Measurements from ENCODE around the gene TOPBP1. TPM values are rescaled to one million over a fixed set of nuclear protein-coding genes. Genes with fewer than 3 reads are reported as not detected.

Gene TOPBP1
- total and polyA plus RNA-seq, 2 experiments from 2014 or later = 15.8 to 42.2 TPM

GRCh38 chr3:133700351-133700750 lies 38.6 kb upstream of the TOPBP1 start:
- H3K9me3 Mint-ChIP-seq = peaks cover 10% of the 10 kb centered on the region; the same call in 2 of the 3 replicates
- no peak for DNase-seq (ENCODE audit: low spot score)
- no peaks in the 10 kb centered on the region; the same call in 1 of the 2 replicates for H3K9me2 ChIP-seq (ENCODE audit: insufficient read depth)

GRCh38 chr3:133699903-133700302 lies 38.2 kb upstream of the TOPBP1 start:
- no peaks in the 10 kb centered on the region for H3K4me1 ChIP-seq (ENCODE audit: insufficient read depth)
- no peaks in the 10 kb centered on the region for H3K36me3 ChIP-seq (ENCODE audit: insufficient read depth)
- no peaks in the 10 kb centered on the region for H3K27me3 ChIP-seq (ENCODE audit: insufficient read depth)
- Mint-ChIP-seq H3K4me3 (no peak overlapping the region), H3K27me3 (ENCODE audit: insufficient read depth, low read depth, poor library complexity) (no peaks in the 10 kb centered on the region), H3K36me3 (ENCODE audit: low read depth) (no peaks in the 10 kb centered on the region), H3K9me3 (peaks cover 10% of the 10 kb centered on the region; the same call in 2 of the 3 replicates), H3K4me1 (no peaks in the 10 kb centered on the region), H3K27ac (no peak overlapping the region)
- H3K27ac ChIP-seq (ENCODE audit: low read depth) = no peak overlapping the region
- H3F3A ChIP-seq (replicated peaks; ENCODE audit: low read depth) = no peaks in the 10 kb centered on the region
- H3K9me2 ChIP-seq (ENCODE audit: insufficient read depth) = no peaks in the 10 kb centered on the region; the same call in 1 of the 2 replicates
- no peak for DNase-seq (ENCODE audit: low spot score)
- no peaks in the 10 kb centered on the region for H4K20me1 ChIP-seq (replicated peaks; ENCODE audit: insufficient read depth)
- H3K4me3 ChIP-seq = no peak overlapping the region
- no peaks in the 10 kb centered on the region for H3K79me2 ChIP-seq (replicated peaks; ENCODE audit: insufficient read depth)
- ATAC-seq = no peak
- H3K4me2 ChIP-seq = no peak overlapping the region
- H2AFZ ChIP-seq = no peak overlapping the region
- TF ChIP-seq ETS1 (IDR thresholded peaks at IDR 0.05) = no peak
- no peak for TF ChIP-seq REST (IDR thresholded peaks at IDR 0.05; ENCODE audit: unreplicated experiment)
- TF ChIP-seq ZNF331 (CRISPR knock-in tag; IDR thresholded peaks at IDR 0.05; ENCODE audit: low read depth) = no peak
- no peak for TF ChIP-seq POLR2AphosphoS5 (IDR thresholded peaks at IDR 0.05; ENCODE audit: low read depth)
- no peak for TF ChIP-seq EZH2 (IDR thresholded peaks at IDR 0.05; ENCODE audit: low read depth, unreplicated experiment)
- no peak for TF ChIP-seq CREB1 (CRISPR knock-in tag; IDR thresholded peaks at IDR 0.05; ENCODE audit: low read depth)
- no peak for TF ChIP-seq JUNB (IDR thresholded peaks at IDR 0.05; ENCODE audit: unreplicated experiment)
- no peak for TF ChIP-seq CTCF (conservative IDR thresholded peaks at IDR 0.05; ENCODE audit: low read depth in 2 of 2)
- no peak for TF ChIP-seq ZNF462 (CRISPR knock-in tag; IDR thresholded peaks at IDR 0.05)

More at GRCh38 chr3:133700351-133700750, 38.6 kb upstream of the TOPBP1 start:
- Histone ChIP-seq H4K20me1 (replicated peaks; ENCODE audit: insufficient read depth) (no peaks in the 10 kb centered on the region), H3K27ac (ENCODE audit: low read depth) (no peak overlapping the region), H3K4me3 (no peak overlapping the region), H3F3A (replicated peaks; ENCODE audit: low read depth) (no peaks in the 10 kb centered on the region), H3K4me2 (no peak overlapping the region), H3K27me3 (ENCODE audit: insufficient read depth) (no peaks in the 10 kb centered on the region), H2AFZ (no peak overlapping the region), H3K36me3 (ENCODE audit: insufficient read depth) (no peaks in the 10 kb centered on the region), H3K4me1 (ENCODE audit: insufficient read depth) (no peaks in the 10 kb centered on the region), H3K79me2 (replicated peaks; ENCODE audit: insufficient read depth) (no peaks in the 10 kb centered on the region)
- Mint-ChIP-seq H3K4me1 (no peaks in the 10 kb centered on the region), H3K36me3 (ENCODE audit: low read depth) (no peaks in the 10 kb centered on the region), H3K27me3 (ENCODE audit: insufficient read depth, low read depth, poor library complexity) (no peaks in the 10 kb centered on the region), H3K27ac (no peak overlapping the region), H3K4me3 (no peak overlapping the region)
- TF ChIP-seq ZNF331 (CRISPR knock-in tag; IDR thresholded peaks at IDR 0.05; ENCODE audit: low read depth) = no peak
- no peak for ATAC-seq
